Lung (tissue), 12 donors: Measurements from ENCODE around the gene MRPL17. TPM values are rescaled to one million over a fixed set of nuclear protein-coding genes. Genes with fewer than 3 reads are reported as not detected.

ENCODE experiments used
- ATAC-seq: fragments of 200-7000 bp; cut with Tn5 transposase; one replicate; pipeline ENCODE4 v1.9.1; 2020; ENCODE audit warnings: moderate number of reproducible peaks; ENCODE audit not compliant: insufficient read depth, low FRiP score
- DNase-seq, 3 donors: peaks; one replicate each; pipeline ENCODE4 v3.0.0-alpha.2; 2013 to 2017
- H3K27ac ChIP-seq, 2 donors: one replicate each; pipeline ENCODE4 v1.5.1; 2013; ENCODE audit warnings: mild to moderate bottlenecking in 2 of 2, moderate library complexity in 2 of 2, control low read depth in 1 of 2, inconsistent platforms in 1 of 2, low read depth in 1 of 2, low read length in 1 of 2
- H3K27me3 ChIP-seq, 3 donors: one replicate each; pipeline ENCODE4 v1.5.1; 2013; ENCODE audit warnings: low read length in 2 of 3; ENCODE audit not compliant: control insufficient read depth in 3 of 3, insufficient read depth in 3 of 3
- H3K36me3 ChIP-seq, 4 donors: one replicate each; pipeline ENCODE4 v1.5.1; 2013; ENCODE audit warnings: low read length in 4 of 4, mild to moderate bottlenecking in 1 of 4, moderate library complexity in 1 of 4; ENCODE audit not compliant: control insufficient read depth in 4 of 4, insufficient read depth in 4 of 4
- H3K4me1 ChIP-seq, 5 donors: one replicate each; pipeline ENCODE4 v1.5.1; 2013; ENCODE audit warnings: low read length in 5 of 5, mild to moderate bottlenecking in 2 of 5, moderate library complexity in 1 of 5; ENCODE audit not compliant: control insufficient read depth in 5 of 5, insufficient read depth in 5 of 5
- H3K4me3 ChIP-seq: one replicate; pipeline ENCODE4 v1.5.1; 2013; ENCODE audit warnings: mild to moderate bottlenecking, control low read depth, moderate library complexity
- H3K9ac ChIP-seq, 2 donors: one replicate each; pipeline ENCODE4 v1.5.1; 2013; ENCODE audit warnings: low read length in 2 of 2, control low read depth in 1 of 2; ENCODE audit not compliant: insufficient read depth in 1 of 2
- H3K9me3 ChIP-seq, 4 donors: one replicate each; pipeline ENCODE4 v1.5.1; 2013; ENCODE audit warnings: low read length in 3 of 4, mild to moderate bottlenecking in 1 of 4, moderate library complexity in 1 of 4; ENCODE audit not compliant: control insufficient read depth in 4 of 4, insufficient read depth in 3 of 4
- WGBS, 2 donors: extraction: QIAGEN DNeasy Blood & Tissue Kit; methylation state at CpG; one replicate each; pipeline ENCODE4 v1.1.7; 2013; 5-methylcytosine and 5-hydroxymethylcytosine counted together
- polyA plus RNA-seq, 2 donors: library from polyadenylated mRNA; stranded (reverse); fragments of 200-250 nt; gene quantifications; one replicate each; pipeline ENCODE4 v1.2.1, GENCODE V29; 2013
- total RNA-seq, 2 donors: library from RNA; depleted of rRNA in 1 of 2; stranded (reverse); fragments of >200 nt in 1 of 2; gene quantifications; one replicate each; pipeline ENCODE4 v1.2.1, GENCODE V29; 2014 to 2021
- TF ChIP-seq, protein P1 (sequence below): IDR thresholded peaks from 2 replicates; pipeline ENCODE4 v1.5.1; 2012; ENCODE audit warnings: mild to moderate bottlenecking; ENCODE audit errors: control extremely low read depth, extremely low read depth
- donor health status: control.
- donor health status: control.
- donor health status: Bipolar disorder and iron deficiency.
- donor health status: healthy.
- donor health status: DM: yes; HTN: yes; CAD: no.

MRPL17 gene
- total and polyA plus RNA-seq, 4 donors: 28.2 to 81.4 (median 45.9) TPM

- Histone ChIP-seq H3K4me3 (no peak overlapping the region), H3K9me3 (no peaks in the 10 kb centered on the region), H3K36me3 (peaks cover 0 to 22% (median 12%) of the 10 kb centered on the region in 4 donors), H3K4me1 (peaks cover 9 to 25% (median 12%) of the 10 kb centered on the region in 5 donors), H3K27me3 (no peaks in the 10 kb centered on the region), H3K9ac (no peak overlapping the region), H3K27ac (no peak overlapping the region)
- TF ChIP-seq, protein P1, sequence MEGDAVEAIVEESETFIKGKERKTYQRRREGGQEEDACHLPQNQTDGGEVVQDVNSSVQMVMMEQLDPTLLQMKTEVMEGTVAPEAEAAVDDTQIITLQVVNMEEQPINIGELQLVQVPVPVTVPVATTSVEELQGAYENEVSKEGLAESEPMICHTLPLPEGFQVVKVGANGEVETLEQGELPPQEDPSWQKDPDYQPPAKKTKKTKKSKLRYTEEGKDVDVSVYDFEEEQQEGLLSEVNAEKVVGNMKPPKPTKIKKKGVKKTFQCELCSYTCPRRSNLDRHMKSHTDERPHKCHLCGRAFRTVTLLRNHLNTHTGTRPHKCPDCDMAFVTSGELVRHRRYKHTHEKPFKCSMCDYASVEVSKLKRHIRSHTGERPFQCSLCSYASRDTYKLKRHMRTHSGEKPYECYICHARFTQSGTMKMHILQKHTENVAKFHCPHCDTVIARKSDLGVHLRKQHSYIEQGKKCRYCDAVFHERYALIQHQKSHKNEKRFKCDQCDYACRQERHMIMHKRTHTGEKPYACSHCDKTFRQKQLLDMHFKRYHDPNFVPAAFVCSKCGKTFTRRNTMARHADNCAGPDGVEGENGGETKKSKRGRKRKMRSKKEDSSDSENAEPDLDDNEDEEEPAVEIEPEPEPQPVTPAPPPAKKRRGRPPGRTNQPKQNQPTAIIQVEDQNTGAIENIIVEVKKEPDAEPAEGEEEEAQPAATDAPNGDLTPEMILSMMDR: no peak
- ATAC-seq: no peak
- WGBS, 2 donors: 80 to 83% methylated on average over 7 of the region's 7 CpGs
- DNase-seq: peak in 1 of 3 donors; percentile 4
These were observed 40.2 kb downstream of the MRPL17 start for GRCh38 chr11:6642957-6643356.

DNA sequence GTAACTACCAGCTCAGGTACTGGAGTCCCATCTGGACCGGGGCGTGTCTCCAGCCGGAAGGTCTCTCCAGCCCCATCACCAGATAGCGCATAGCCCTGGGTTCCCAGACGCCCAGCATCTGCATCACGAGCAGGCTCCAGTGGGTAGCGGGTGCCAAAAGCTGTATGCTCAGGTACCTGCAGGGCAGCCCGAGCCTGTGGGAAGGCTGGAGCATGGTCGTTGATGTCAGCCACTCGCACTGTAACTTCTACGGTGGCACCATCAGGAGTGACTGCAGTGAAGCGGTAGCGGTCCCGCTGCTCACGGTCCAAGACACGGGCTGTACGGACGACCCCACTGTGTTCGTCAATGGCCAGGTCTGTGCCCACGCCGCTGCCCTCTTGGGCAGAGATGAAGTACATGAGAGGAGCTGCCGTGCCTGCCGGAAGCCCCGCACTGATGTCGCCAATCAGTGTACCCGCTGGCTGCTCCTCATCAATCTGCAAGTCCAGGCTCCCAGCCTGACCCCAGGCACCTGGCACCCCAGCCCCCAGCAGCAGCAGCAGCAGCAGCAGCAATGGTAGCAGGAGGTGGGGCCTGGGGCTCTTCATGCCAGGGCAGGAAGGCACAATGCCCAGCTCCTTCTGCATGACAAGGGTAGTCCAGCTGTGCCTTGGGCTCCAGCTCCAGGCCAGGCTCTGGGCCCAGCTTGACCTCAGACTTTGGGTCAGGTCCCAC is 42.0 kb downstream of the MRPL17 start:
- 96 to 98% methylated on average over 26 of the region's 26 CpGs for WGBS, 2 donors
- TF ChIP-seq, protein P1: no peak
- Histone ChIP-seq H3K27ac (no peak overlapping the region), H3K27me3 (no peaks in the 10 kb centered on the region), H3K36me3 (peaks cover 0 to 22% (median 12%) of the 10 kb centered on the region in 4 donors), H3K4me1 (peaks cover 0 to 19% (median 7%) of the 10 kb centered on the region in 5 donors), H3K9ac (no peak overlapping the region), H3K4me3 (no peak overlapping the region), H3K9me3 (no peaks in the 10 kb centered on the region)
- ATAC-seq: no peak
- no peak for DNase-seq

DNA sequence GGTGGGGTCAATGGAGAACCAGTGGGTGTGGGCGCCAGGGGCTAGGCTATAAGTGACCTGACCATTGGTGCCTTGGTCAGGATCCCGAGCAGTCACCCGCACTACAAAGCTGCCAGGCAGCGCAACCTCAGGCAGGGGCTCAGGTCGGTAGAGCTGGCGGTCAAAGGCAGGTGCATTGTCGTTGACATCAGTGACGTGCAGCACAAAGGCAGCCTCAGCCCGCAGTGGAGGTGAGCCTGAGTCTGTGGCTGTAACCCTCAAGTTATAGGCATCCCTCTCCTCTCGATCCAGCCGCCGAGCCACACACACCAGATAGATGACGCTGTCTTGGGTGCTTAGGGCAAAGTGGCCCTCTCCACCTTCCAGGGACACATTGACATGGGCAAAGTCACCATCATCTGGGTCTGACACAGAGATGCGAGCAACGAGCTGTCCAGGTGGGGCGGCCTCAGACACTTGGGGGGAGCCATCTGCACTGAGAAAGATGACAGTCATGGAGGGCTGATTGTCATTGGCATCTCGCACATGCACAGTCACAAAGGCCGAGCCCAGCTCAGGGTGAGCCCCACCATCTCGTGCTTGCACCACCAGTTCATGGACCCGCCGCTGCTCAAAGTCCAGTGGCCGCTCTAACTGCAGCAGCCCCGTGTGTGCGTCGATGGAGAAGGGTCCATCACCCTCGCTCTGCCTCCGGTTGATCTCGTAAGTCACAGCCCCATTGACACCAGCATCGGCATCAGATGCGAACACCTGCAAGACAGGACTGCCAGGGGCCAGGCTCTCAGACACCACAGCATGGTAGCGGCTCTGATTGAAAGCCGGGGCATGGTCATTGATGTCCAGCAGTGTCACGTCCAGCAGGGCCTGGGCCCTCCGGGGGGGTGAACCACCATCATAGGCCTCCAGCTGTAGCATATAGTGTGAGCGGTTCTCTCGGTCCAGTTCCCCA is 42.8 kb downstream of the MRPL17 start:
- H3K4me1 ChIP-seq: peaks cover 7 to 23% (median 10%) of the 10 kb centered on the region in 5 donors
- TF ChIP-seq, protein P1: no peak
- 96 to 97% methylated on average over 36 of the region's 36 CpGs for WGBS, 2 donors

More for the DNA sequence above, 42.8 kb downstream of the MRPL17 start:
- Histone ChIP-seq H3K4me3 (no peak overlapping the region), H3K36me3 (peaks cover 0 to 22% (median 12%) of the 10 kb centered on the region in 4 donors), H3K9ac (no peak overlapping the region), H3K27ac (no peak overlapping the region), H3K9me3 (no peaks in the 10 kb centered on the region), H3K27me3 (no peaks in the 10 kb centered on the region)
- DNase-seq (no peak), ATAC-seq (no peak)
